VCaP (cell line): Measurements from ENCODE around the gene PSTPIP2.

ENCODE experiments used
- H3K27ac ChIP-seq: fragments of 450-650 bp; 2 replicates; pipeline ENCODE4 v1.5.1; 2017
- CTCF ChIP-seq: fragments of 450-650 bp; conservative IDR thresholded peaks from 2 replicates; pipeline ENCODE4 v1.5.1; 2017; ENCODE audit warnings: mild to moderate bottlenecking, moderate library complexity

PSTPIP2 gene

GRCh38 chr18:46068763-46069162, 3.3 kb downstream of the PSTPIP2 start:
- no peak overlapping the region for H3K27ac ChIP-seq
- no peak for TF ChIP-seq CTCF

- no peak for TF ChIP-seq CTCF
- H3K27ac ChIP-seq, result no peak overlapping the region
Observed at GRCh38 chr18:46067438-46068007, 4.5 kb downstream of the PSTPIP2 start.

- TF ChIP-seq CTCF, result no peak
- H3K27ac ChIP-seq, result no peak overlapping the region
Observed at GRCh38 chr18:46062781-46063180, 9.3 kb downstream of the PSTPIP2 start.

GRCh38 chr18:46061796-46062195, 10.3 kb downstream of the PSTPIP2 start:
- no peak for TF ChIP-seq CTCF
- no peak overlapping the region for H3K27ac ChIP-seq

- H3K27ac ChIP-seq, result no peak overlapping the region
- no peak for TF ChIP-seq CTCF
Observed at GRCh38 chr18:46061387-46061786, 10.7 kb downstream of the PSTPIP2 start.

GRCh38 chr18:46060359-46060841, 11.7 kb downstream of the PSTPIP2 start:
- no peak overlapping the region for H3K27ac ChIP-seq
- no peak for TF ChIP-seq CTCF

- H3K27ac ChIP-seq, result no peak overlapping the region
- no peak for TF ChIP-seq CTCF
Observed at GRCh38 chr18:46055838-46056230, 16.2 kb downstream of the PSTPIP2 start.
